GM12865 (cell line): ENCODE data around the gene RELT.
A peak's percentile ranks its signal among the peaks of the same experiment; 100 is the strongest.

Experiments used
- DNase-seq: peaks from one replicate; pipeline ENCODE4 v3.0.0; 2010; ENCODE audit warnings: low read depth
- H3K4me3 ChIP-seq: 2 replicates; pipeline ENCODE4 v1.5.1; 2011; ENCODE audit warnings: mild to moderate bottlenecking, low read depth, low read length, control low read depth
- TF ChIP-seq, protein P1 (sequence below): IDR thresholded peaks from 2 replicates; pipeline ENCODE4 v1.5.1; 2011; ENCODE audit warnings: low read length, control low read depth, low read depth, inconsistent platforms; ENCODE audit not compliant: insufficient read depth; ENCODE audit errors: missing control alignments

RELT gene

GRCh38 chr11:73391665-73392064 lies 15.5 kb downstream of the RELT start:
- TF ChIP-seq, protein P1, sequence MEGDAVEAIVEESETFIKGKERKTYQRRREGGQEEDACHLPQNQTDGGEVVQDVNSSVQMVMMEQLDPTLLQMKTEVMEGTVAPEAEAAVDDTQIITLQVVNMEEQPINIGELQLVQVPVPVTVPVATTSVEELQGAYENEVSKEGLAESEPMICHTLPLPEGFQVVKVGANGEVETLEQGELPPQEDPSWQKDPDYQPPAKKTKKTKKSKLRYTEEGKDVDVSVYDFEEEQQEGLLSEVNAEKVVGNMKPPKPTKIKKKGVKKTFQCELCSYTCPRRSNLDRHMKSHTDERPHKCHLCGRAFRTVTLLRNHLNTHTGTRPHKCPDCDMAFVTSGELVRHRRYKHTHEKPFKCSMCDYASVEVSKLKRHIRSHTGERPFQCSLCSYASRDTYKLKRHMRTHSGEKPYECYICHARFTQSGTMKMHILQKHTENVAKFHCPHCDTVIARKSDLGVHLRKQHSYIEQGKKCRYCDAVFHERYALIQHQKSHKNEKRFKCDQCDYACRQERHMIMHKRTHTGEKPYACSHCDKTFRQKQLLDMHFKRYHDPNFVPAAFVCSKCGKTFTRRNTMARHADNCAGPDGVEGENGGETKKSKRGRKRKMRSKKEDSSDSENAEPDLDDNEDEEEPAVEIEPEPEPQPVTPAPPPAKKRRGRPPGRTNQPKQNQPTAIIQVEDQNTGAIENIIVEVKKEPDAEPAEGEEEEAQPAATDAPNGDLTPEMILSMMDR, result no peak
- no peak for DNase-seq
- no peak overlapping the region for H3K4me3 ChIP-seq

- TF ChIP-seq, protein P1, result no peak
- no peak overlapping the region for H3K4me3 ChIP-seq
- DNase-seq, result no peak
Measured at GRCh38 chr11:73392108-73393010, 16.2 kb downstream of the RELT start.

DNA sequence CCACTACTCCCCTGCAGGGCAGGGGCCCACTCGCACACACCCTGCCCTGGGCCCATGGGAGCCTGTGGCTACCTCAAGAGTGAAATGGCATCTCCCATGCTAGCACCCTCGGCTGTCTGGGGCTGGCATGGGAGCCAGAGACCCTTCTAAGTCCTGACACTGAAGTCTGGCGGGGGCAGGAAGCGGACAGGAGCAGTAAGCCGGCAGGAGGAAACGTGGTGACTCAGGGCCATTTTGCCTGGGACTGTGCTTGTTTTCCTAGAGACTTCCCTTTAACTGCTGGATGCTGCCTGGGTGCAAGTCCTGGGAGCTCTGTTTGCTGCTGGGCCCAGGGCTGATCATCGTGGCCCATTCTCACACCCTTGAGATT lies 16.8 kb downstream of the RELT start:
- DNase-seq, result no peak
- H3K4me3 ChIP-seq, result no peak overlapping the region
- TF ChIP-seq, protein P1, result no peak

DNA sequence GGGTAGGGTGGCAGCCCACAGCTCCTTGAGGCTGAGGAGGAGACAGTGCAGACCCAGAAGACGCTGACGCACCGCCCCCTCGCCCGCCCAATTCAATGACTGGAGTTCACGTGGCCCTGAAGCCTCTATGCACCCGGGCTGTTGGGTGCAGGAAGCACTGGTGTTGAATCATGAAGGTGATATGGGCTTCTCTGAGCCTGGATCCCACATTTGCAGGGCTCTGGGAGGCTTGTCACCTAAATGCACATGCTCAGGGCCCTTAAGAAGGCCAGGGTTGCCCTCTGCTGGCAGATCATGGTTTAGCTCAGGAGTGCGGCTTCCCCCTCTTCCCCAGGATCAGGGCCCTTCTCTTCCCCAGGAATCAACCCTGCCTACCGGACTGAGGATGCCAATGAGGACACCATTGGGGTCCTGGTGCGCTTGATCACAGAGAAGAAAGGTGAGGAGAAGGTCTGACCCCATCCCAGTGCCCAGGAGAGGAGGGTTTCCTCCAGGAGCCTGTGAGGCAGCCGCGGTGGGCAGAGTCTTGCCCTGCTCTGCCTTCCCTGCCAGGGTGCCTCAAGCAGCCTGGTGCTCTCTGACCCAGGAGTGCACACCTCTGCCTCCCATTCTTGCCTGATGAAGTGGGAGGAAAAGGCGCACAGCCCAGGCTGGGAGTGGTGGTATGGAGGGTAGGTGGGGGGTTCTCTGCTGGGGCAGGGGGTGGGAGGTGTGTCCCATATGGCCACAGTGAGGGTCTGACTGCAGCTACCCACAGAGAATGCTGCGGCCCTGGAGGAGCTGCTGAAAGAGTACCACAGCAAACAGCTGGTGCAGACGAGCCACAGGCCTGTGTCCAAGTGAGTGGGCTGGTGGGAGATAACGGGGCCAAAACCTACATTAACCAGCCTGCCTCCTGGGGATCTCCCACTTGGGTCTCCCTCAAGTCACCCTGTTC lies 17.5 kb downstream of the RELT start:
- DNase-seq, result peak; percentile 79
- H3K4me3 ChIP-seq, result no peak overlapping the region
- TF ChIP-seq, protein P1, result peak; percentile 78

DNA sequence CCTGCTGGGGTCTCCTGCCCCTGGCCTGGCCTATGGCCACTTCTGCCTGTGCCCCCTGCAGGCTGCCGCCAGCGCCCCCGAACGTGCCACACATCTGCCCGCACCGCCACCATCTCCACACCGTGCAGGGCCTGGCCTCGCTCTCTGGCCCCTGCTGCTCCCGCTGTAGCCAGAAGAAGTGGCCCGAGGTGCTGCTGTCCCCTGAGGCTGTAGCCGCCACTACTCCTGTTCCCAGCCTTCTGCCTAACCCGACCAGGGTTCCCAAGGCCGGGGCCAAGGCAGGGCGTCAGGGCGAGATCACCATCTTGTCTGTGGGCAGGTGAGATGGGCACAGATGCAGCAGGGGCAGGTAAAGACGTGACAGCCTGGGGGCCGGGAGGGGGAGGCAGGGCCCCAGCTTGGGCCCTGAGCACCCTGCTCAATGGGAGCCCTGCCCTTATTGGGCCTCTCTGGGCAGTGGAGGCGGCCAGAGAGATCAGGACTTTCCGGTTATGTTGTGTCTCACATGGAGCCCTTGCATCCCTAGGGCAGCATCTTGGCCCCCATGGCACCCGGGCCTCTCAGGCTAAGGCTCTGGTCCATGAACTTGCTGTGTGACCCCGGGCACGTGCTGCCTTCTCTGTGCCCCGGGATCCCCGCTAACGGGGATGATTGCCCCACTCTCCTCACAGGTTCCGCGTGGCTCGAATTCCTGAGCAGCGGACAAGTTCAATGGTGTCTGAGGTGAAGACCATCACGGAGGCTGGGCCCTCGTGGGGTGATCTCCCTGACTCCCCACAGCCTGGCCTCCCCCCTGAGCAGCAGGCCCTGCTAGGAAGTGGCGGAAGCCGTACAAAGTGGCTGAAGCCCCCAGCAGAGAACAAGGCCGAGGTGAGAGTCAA lies 18.5 kb downstream of the RELT start:
- TF ChIP-seq, protein P1, result no peak
- H3K4me3 ChIP-seq, result no peak overlapping the region
- no peak for DNase-seq
